ENCODE data around the gene HSPA1B.
"Not testable (repeated sequence)": the region's sequence is repeated elsewhere in the genome, so short reads cannot be mapped to it uniquely, and the experiment has no call there.

DNA sequence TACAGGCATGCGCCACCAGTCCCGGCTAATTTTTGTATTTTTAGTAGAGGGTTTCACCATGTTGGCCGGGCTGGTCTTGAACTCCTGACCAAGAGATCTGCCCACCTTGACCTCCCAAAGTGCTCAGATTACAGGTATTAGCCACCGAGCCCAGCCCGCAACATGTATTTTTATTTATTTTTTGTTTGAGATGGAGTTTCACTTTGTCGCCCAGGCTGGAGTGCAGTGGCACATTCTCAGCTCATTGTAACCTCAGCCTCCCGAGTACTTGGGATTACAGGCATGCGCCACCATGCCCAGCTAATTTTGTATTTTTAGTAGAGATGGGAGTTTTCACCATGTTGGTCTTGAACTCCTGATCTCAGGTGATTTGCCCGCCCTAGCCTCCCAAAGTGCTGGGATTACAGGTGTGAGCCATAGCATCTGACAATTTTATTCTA, 10.6 kb downstream of the HSPA1B start:
- TF ChIP-seq, protein P1, sequence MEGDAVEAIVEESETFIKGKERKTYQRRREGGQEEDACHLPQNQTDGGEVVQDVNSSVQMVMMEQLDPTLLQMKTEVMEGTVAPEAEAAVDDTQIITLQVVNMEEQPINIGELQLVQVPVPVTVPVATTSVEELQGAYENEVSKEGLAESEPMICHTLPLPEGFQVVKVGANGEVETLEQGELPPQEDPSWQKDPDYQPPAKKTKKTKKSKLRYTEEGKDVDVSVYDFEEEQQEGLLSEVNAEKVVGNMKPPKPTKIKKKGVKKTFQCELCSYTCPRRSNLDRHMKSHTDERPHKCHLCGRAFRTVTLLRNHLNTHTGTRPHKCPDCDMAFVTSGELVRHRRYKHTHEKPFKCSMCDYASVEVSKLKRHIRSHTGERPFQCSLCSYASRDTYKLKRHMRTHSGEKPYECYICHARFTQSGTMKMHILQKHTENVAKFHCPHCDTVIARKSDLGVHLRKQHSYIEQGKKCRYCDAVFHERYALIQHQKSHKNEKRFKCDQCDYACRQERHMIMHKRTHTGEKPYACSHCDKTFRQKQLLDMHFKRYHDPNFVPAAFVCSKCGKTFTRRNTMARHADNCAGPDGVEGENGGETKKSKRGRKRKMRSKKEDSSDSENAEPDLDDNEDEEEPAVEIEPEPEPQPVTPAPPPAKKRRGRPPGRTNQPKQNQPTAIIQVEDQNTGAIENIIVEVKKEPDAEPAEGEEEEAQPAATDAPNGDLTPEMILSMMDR (IDR thresholded peaks at IDR 0.05), result not testable (repeated sequence)
- TF ChIP-seq ZFX (IDR thresholded peaks at IDR 0.05; ENCODE audit: borderline replicate concordance), result not testable (repeated sequence)

Data from 22Rv1 (cell line).